BLaER1 treated with 17β-estradiol and CSF1 and Interleukin-3, amounts not matched to agents 10 nM and 100 nM (cell line): ENCODE results near the gene NGF.

Source experiments
- H3K27ac ChIP-seq, 11 experiments: shearing (Covaris generic); formaldehyde crosslinking; 2 replicates each; pipeline ENCODE4 v1.8.1; 2022
- H3K27me3 ChIP-seq, 11 experiments: shearing (Covaris generic); formaldehyde crosslinking; 2 replicates each; pipeline ENCODE4 v1.8.1; 2022
- H3K36me3 ChIP-seq, 11 experiments: shearing (Covaris generic); formaldehyde crosslinking; 2 replicates each; pipeline ENCODE4 v1.8.1; 2022
- H3K4me1 ChIP-seq, 10 experiments: shearing (Covaris generic); formaldehyde crosslinking; 2 replicates each; pipeline ENCODE4 v1.8.1; 2022
- H3K4me2 ChIP-seq, 11 experiments: shearing (Covaris generic); formaldehyde crosslinking; 2 replicates each; pipeline ENCODE4 v1.8.1; 2022
- H3K4me3 ChIP-seq, 10 experiments: shearing (Covaris generic); formaldehyde crosslinking; 2 replicates each; pipeline ENCODE4 v1.8.1; 2022
- H3K9ac ChIP-seq, 11 experiments: shearing (Covaris generic); formaldehyde crosslinking; 2 replicates each; pipeline ENCODE4 v1.8.1; 2022
- H3K9me3 ChIP-seq, 11 experiments: shearing (Covaris generic); formaldehyde crosslinking; replicated peaks in 1 of 11; 2 replicates each; pipeline ENCODE4 v1.8.1; 2022
- H4K20me1 ChIP-seq, 11 experiments: shearing (Covaris generic); formaldehyde crosslinking; 2 replicates each; pipeline ENCODE4 v1.8.1; 2022
- Cebpa-rat ChIP-seq, 11 experiments: shearing (Covaris generic); IDR thresholded peaks; 2 replicates each; pipeline ENCODE4 v1.8.1; 2022

Gene NGF

DNA sequence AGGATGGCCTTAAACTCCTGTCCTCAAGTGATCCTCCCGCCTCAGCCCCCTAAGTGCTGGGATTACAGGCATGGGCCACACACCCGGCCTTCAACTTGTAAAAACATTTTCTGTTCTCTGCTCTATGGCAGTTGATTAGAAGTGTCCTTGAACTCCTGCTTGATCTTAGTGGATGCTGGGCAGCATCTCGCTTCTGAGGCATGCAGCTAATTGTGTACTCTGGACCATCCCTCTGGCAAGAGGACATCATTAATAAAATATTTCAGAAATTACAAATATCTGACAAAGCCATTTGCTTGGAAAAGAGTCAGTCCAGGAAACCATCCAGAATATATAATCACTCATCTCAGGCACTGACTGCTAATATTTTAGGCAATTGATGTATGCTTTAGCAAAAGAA is 8.1 kb downstream of the NGF start:
- no peaks in the 10 kb centered on the region for H4K20me1 ChIP-seq
- H3K9ac ChIP-seq, result no peak overlapping the region
- H3K27me3 ChIP-seq, result no peaks in the 10 kb centered on the region
- no peaks in the 10 kb centered on the region for H3K9me3 ChIP-seq
- H3K36me3 ChIP-seq, result no peaks in the 10 kb centered on the region
- TF ChIP-seq Cebpa-rat (IDR thresholded peaks at IDR 0.05), result no peak
- H3K27ac ChIP-seq, result no peak overlapping the region
- H3K4me2 ChIP-seq, result no peak overlapping the region
- peaks cover 0 to 25% (median 6%) of the 10 kb centered on the region in 10 experiments; a peak in 9 of 20 replicates for H3K4me1 ChIP-seq
- H3K4me3 ChIP-seq, result no peak overlapping the region

DNA sequence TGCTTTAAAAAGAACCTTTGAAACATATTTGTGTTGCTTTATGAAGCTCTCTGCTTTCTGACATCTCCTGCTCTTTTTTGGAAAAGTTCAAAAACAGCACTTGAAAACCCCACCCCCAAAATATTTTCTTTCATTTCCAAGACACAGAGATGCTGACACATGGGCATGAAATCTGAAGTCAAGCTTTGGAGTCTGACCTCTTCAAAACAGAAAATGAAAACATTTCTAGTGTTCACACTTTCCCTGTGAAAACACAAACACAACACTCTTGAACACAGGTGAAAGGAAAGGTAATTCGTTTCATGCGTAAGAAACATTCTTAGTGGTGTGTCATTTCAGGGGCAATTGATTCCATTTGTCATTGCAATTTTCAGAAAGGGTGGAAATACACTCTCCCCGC is 10.8 kb downstream of the NGF start:
- H3K4me1 ChIP-seq, result 0 out of 20 replicates have a peak, but pooled peaks cover 0 to 3% (median 0%) of the 10 kb centered on the region in 10 experiments
- H3K4me2 ChIP-seq, result no peak overlapping the region
- TF ChIP-seq Cebpa-rat (IDR thresholded peaks at IDR 0.05), result no peak

DNA sequence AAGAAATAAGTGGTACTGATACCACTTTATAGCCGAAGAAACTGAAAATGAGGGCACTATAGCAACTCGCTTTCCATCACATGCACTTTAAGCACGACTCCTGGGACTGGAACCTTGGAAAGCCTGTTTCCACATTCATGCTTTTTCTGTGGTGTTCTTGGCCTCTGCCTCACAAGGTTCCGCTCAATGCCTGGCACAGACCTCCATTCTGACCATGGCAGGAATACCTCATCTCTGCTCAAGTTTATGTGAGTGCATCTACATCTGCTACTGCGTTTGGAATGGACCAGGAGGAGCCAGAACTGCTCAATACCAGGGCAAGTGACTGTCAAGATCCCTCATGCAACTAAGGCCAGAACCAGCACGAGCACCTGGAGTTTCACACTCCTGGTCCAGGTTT is 11.6 kb downstream of the NGF start:
- Histone ChIP-seq H3K27me3 (no peaks in the 10 kb centered on the region; a peak in 1 of 22 replicates), H3K4me3 (no peak overlapping the region), H4K20me1 (no peaks in the 10 kb centered on the region), H3K4me1 (no peaks in the 10 kb centered on the region), H3K27ac (no peak overlapping the region), H3K36me3 (no peaks in the 10 kb centered on the region), H3K9ac (no peak overlapping the region), H3K9me3 (no peaks in the 10 kb centered on the region), H3K4me2 (no peak overlapping the region)
- TF ChIP-seq Cebpa-rat (IDR thresholded peaks at IDR 0.05), result no peak

More for the DNA sequence above, 10.8 kb downstream of the NGF start:
- H3K27me3 ChIP-seq, result no peaks in the 10 kb centered on the region
- no peak overlapping the region for H3K27ac ChIP-seq
- H4K20me1 ChIP-seq, result no peaks in the 10 kb centered on the region
- no peak overlapping the region for H3K4me3 ChIP-seq
- no peak overlapping the region for H3K9ac ChIP-seq
- no peaks in the 10 kb centered on the region for H3K9me3 ChIP-seq
- no peaks in the 10 kb centered on the region for H3K36me3 ChIP-seq

DNA sequence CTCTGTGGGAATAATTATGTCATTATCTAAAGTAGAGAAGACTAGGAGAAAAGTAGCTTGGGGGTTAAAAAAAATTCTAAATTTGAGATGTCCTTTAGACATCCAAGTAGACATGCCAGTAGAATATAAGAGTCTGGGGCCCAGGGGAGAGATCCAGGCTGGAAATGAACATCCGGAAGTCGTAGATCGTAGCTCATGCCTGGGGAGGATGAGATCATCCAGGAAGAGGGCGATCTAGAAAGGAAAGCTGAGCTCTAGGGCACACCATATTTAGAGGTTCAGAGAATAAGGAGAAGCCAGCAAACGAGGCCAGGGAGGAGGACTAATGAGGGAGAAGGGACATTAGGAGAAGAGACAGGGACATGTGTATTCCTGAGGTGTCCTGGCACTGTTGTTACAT is 12.2 kb downstream of the NGF start:
- H3K4me1 ChIP-seq, result no peaks in the 10 kb centered on the region
- no peak overlapping the region for H3K27ac ChIP-seq
- H3K9ac ChIP-seq, result no peak overlapping the region

DNA sequence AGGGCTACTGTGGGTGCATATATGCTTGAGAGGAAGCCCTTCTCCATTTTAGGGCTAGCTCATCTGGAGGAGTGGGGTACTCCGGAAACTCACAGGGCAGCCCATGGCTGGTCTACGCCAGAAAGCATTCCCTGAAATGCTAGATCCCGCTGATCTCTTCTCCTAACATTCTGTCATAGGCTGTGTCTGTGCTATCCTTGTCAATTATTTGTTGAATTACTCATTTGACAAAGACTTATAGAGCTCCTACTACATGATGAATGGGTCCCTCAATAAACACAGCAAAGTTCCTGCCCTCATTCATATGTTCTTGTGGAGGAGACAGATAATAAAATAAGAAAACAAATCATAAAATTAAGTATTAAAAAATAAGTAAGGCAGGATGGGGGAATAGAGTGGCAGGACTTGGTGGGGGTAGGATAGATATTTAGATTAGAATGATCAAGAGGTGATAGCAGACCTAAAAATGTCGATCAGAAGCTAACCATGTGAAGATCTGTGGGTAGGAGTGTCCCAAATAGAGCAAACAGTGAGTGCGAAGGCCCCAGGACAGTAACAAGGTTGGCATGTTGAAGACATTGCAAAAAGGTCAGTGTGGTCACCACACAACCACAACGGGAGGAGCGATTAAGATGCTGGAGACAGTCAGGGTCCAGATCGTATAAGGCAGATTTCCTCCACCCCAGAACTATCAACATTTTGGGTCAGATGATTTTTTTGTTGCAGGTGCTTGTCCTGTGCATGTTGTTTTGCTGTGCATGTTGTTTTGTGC is 13.2 kb downstream of the NGF start:
- H3K9ac ChIP-seq, result no peak overlapping the region
- H3K4me2 ChIP-seq, result no peak overlapping the region
- H3K27me3 ChIP-seq, result no peaks in the 10 kb centered on the region; a peak in 1 of 22 replicates
- no peaks in the 10 kb centered on the region for H3K36me3 ChIP-seq
- H4K20me1 ChIP-seq, result no peaks in the 10 kb centered on the region
- no peaks in the 10 kb centered on the region for H3K4me1 ChIP-seq
- no peak overlapping the region for H3K4me3 ChIP-seq
- no peak for TF ChIP-seq Cebpa-rat (IDR thresholded peaks at IDR 0.05)
- H3K9me3 ChIP-seq, result no peaks in the 10 kb centered on the region
- H3K27ac ChIP-seq, result no peak overlapping the region

More for the DNA sequence above, 12.2 kb downstream of the NGF start:
- Histone ChIP-seq H3K27me3 (no peaks in the 10 kb centered on the region; a peak in 1 of 22 replicates), H3K36me3 (no peaks in the 10 kb centered on the region), H3K9me3 (no peaks in the 10 kb centered on the region), H3K4me2 (no peak overlapping the region), H4K20me1 (no peaks in the 10 kb centered on the region), H3K4me3 (no peak overlapping the region)
- no peak for TF ChIP-seq Cebpa-rat (IDR thresholded peaks at IDR 0.05)

DNA sequence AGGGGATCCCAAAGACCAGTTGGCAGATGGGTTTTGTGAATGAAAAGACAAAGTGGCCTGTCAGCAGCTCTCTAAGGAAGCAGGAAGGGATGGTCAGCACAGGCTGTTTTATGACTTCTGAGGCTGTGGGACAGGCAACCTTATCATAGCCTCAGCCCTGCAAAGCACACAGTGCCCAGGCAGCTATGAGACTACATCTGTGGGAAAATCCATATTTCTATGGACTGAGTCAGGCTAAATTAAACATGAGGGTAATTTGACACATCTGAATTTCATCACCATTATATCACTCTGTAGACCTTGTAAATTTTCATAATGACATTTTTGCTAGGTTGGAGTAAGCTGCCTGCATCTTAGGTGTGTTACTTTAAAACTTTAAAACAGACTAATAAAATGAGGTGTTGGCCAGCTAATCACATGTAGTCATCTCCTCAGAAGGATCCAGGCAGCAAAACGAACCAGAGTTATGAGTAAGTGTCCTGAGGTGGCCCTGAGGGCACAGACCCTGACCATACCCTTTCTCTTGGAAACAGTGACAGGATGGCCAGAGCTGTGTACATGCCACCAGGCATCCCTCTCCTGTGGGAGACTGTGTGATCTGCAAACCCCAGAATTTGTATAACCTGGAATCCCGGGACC is 14.6 kb downstream of the NGF start:
- no peaks in the 10 kb centered on the region for H3K36me3 ChIP-seq
- no peak overlapping the region for H3K9ac ChIP-seq
- H3K27ac ChIP-seq, result no peak overlapping the region
- H3K4me1 ChIP-seq, result no peaks in the 10 kb centered on the region
- H3K4me2 ChIP-seq, result no peak overlapping the region
- no peaks in the 10 kb centered on the region; a peak in 1 of 22 replicates for H3K27me3 ChIP-seq
- H4K20me1 ChIP-seq, result no peaks in the 10 kb centered on the region
- no peak overlapping the region for H3K4me3 ChIP-seq
- no peaks in the 10 kb centered on the region for H3K9me3 ChIP-seq
- no peak for TF ChIP-seq Cebpa-rat (IDR thresholded peaks at IDR 0.05)

DNA sequence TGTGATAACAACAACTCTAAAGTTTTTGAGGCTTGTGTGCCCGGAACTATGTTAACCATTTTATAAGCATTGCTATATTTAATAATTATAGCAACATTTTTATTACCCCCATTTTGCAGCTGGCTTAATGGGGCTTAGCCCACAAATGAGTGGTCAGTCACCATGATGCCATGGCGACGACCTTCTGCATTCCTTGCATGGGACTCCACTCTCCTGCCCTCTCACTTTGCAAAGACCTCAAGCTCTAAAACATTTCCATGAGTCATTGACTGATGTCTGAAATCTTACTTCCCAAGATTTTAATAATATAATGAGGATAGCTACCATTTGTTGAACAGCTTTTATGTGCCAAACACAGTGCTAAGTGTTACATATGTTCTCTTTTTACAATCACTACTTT is 15.4 kb downstream of the NGF start:
- H3K4me3 ChIP-seq, result no peak overlapping the region
- no peak overlapping the region for H3K4me2 ChIP-seq

DNA sequence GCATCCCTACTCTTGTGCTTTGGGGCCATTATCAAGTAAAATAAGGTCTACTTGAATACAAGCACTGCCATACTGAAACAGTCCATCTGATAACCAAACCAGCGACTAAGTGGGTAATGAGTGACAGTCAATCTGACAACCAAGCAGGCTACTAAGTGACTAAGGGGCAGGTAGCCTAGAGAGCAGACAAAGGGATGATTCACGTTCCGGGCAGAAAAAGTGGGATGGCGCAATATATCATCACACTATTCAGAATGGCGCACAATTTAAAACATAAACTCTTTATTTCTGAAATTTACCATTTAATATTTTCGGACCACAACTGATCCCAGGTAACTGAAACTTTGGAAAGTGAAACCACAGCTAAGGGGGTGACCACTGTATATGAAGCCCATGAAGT is 17.7 kb downstream of the NGF start:
- no peak overlapping the region for H3K4me3 ChIP-seq
- H3K36me3 ChIP-seq, result no peaks in the 10 kb centered on the region
- no peak overlapping the region for H3K27ac ChIP-seq

More for the DNA sequence above, 15.4 kb downstream of the NGF start:
- Histone ChIP-seq H3K4me1 (no peaks in the 10 kb centered on the region), H3K9ac (no peak overlapping the region), H4K20me1 (no peaks in the 10 kb centered on the region), H3K27me3 (no peaks in the 10 kb centered on the region; a peak in 1 of 22 replicates), H3K36me3 (no peaks in the 10 kb centered on the region), H3K27ac (no peak overlapping the region), H3K9me3 (no peaks in the 10 kb centered on the region)
- TF ChIP-seq Cebpa-rat (IDR thresholded peaks at IDR 0.05), result no peak

DNA sequence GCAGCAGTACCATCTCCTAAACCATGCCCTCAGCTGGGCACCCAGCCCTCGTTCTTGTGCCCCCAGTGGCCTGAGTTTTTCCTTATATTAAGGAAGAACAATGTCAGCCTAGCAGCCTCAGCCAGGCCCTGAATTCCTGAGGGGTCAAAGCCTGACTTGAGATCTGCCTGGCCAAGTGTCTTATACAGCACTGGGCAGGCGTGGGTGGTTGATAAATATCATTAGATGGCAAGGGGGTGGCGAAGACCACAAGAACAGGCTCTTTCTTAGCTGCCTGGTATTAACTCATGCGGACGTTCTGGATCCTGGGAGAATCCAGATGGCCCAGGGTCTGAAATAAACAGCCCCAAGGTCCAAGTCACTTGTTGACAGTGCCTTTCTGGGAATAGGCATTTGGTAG is 18.3 kb downstream of the NGF start:
- no peaks in the 10 kb centered on the region for H3K9me3 ChIP-seq
- H4K20me1 ChIP-seq, result no peaks in the 10 kb centered on the region
- H3K9ac ChIP-seq, result no peak overlapping the region
- no peak overlapping the region for H3K4me3 ChIP-seq
- H3K36me3 ChIP-seq, result no peaks in the 10 kb centered on the region
- no peak overlapping the region for H3K27ac ChIP-seq
- H3K4me1 ChIP-seq, result no peaks in the 10 kb centered on the region
- no peak overlapping the region for H3K4me2 ChIP-seq
- H3K27me3 ChIP-seq, result no peaks in the 10 kb centered on the region; a peak in 1 of 22 replicates
- TF ChIP-seq Cebpa-rat (IDR thresholded peaks at IDR 0.05), result no peak

More for the DNA sequence above, 17.7 kb downstream of the NGF start:
- Histone ChIP-seq H3K27me3 (no peaks in the 10 kb centered on the region; a peak in 1 of 22 replicates), H3K9me3 (no peaks in the 10 kb centered on the region), H3K4me2 (no peak overlapping the region), H4K20me1 (no peaks in the 10 kb centered on the region), H3K9ac (no peak overlapping the region), H3K4me1 (no peaks in the 10 kb centered on the region)
- TF ChIP-seq Cebpa-rat (IDR thresholded peaks at IDR 0.05), result 0 out of 22 replicates have a peak, but pooled peaks of 2 of the 11 experiments have one; percentile 21 to 29
